Upper lobe of left lung (tissue), 4 donors: Measurements from ENCODE around the gene KRTAP10-2.

Source experiments
- EP300 ChIP-seq, 4 donors: sonication (generic); formaldehyde crosslinking; IDR thresholded peaks; one replicate each; pipeline ENCODE4 v1.5.1; 2017; ENCODE audit warnings: antibody characterized with exemption in 4 of 4, control low read depth in 2 of 4
- POLR2A ChIP-seq, 4 donors: fragments of 450-650 bp; IDR thresholded peaks; one replicate each; pipeline ENCODE4 v1.5.1; 2016 to 2017; ENCODE audit warnings: antibody characterized with exemption in 4 of 4, mild to moderate bottlenecking in 2 of 4
- POLR2AphosphoS5 ChIP-seq, 2 donors: sonication (generic); formaldehyde crosslinking; IDR thresholded peaks; one replicate each; pipeline ENCODE4 v1.5.1; 2017; ENCODE audit warnings: antibody characterized with exemption in 2 of 2
- TF ChIP-seq, protein P1 (sequence below), 6 experiments: fragments of 450-650 bp in 4 of 6; fragments of 200-600 bp in 2 of 6; sonication (generic) in 2 of 6; IDR thresholded peaks; one replicate each; pipeline ENCODE4 v1.5.1; 2016 to 2019; ENCODE audit warnings: antibody characterized with exemption in 6 of 6

GRCh38 chr21:44548922-44549321 is 2.4 kb downstream of the KRTAP10-2 start:
- TF ChIP-seq, protein P1, sequence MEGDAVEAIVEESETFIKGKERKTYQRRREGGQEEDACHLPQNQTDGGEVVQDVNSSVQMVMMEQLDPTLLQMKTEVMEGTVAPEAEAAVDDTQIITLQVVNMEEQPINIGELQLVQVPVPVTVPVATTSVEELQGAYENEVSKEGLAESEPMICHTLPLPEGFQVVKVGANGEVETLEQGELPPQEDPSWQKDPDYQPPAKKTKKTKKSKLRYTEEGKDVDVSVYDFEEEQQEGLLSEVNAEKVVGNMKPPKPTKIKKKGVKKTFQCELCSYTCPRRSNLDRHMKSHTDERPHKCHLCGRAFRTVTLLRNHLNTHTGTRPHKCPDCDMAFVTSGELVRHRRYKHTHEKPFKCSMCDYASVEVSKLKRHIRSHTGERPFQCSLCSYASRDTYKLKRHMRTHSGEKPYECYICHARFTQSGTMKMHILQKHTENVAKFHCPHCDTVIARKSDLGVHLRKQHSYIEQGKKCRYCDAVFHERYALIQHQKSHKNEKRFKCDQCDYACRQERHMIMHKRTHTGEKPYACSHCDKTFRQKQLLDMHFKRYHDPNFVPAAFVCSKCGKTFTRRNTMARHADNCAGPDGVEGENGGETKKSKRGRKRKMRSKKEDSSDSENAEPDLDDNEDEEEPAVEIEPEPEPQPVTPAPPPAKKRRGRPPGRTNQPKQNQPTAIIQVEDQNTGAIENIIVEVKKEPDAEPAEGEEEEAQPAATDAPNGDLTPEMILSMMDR (IDR thresholded peaks at IDR 0.05) = no peak
- TF ChIP-seq POLR2A (IDR thresholded peaks at IDR 0.05) = no peak
- TF ChIP-seq POLR2AphosphoS5 (IDR thresholded peaks at IDR 0.05) = no peak
- no peak for TF ChIP-seq EP300 (IDR thresholded peaks at IDR 0.05)
